ENCODE data around the gene ADAM29. TPM values are rescaled to one million over a fixed set of nuclear protein-coding genes. Genes with fewer than 3 reads are reported as not detected.

Gene ADAM29
- total RNA-seq, 3 donors from 2014 or later = not detected

DNA sequence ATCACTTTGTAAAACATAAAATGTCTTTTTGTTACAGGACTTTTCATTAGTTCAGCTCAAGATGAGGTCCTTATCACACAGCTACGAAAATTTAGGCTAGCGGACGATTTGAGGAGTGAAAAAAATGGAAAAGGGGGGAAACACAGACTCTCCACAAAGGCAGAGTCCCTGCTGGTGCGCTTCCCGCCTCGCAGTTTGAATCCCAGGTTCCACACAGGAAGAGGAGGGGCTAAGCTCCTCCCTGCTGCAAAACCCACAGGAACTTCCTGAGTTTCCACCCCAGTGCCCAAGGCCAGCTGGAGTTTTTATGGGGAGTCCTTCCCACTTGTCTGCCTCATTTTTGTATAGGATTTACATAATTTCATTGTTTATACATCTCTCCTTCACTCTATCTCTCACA, 11.2 kb downstream of the ADAM29 start:
- ATAC-seq = no peak
- TF ChIP-seq, protein P1, sequence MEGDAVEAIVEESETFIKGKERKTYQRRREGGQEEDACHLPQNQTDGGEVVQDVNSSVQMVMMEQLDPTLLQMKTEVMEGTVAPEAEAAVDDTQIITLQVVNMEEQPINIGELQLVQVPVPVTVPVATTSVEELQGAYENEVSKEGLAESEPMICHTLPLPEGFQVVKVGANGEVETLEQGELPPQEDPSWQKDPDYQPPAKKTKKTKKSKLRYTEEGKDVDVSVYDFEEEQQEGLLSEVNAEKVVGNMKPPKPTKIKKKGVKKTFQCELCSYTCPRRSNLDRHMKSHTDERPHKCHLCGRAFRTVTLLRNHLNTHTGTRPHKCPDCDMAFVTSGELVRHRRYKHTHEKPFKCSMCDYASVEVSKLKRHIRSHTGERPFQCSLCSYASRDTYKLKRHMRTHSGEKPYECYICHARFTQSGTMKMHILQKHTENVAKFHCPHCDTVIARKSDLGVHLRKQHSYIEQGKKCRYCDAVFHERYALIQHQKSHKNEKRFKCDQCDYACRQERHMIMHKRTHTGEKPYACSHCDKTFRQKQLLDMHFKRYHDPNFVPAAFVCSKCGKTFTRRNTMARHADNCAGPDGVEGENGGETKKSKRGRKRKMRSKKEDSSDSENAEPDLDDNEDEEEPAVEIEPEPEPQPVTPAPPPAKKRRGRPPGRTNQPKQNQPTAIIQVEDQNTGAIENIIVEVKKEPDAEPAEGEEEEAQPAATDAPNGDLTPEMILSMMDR (IDR thresholded peaks at IDR 0.05) = no peak
- H3K4me1 ChIP-seq (ENCODE audit: low read depth) = no peaks in the 10 kb centered on the region
- no peak overlapping the region for H3K4me3 ChIP-seq
- no peaks in the 10 kb centered on the region for H3K36me3 ChIP-seq (ENCODE audit: low read depth)
- peaks cover 8% of the 10 kb centered on the region for H3K9me3 ChIP-seq
- intact Hi-C loops (cut with DNase I, micrococcal nuclease) = no loop called here
- peak in 1 of 3 donors; percentile 24 for DNase-seq

DNA sequence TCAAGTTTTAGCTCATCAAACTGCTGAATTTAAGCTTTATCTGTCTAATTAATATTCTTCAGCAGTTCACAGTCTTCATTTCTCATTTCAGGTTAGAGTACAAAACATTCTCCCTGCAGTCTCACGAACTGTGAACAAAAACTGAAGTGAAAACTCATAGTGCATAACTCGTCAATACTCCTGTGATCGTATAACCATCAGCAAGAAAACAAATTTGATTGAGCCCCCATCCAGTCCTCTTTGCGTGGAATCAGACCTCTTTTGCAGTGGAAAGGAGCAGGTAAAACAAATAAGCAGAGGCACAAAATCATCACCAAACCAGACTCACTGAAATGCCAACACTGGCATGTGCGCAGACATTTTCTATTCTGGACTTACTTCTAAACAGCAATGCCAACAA, 12.7 kb downstream of the ADAM29 start:
- no peaks in the 10 kb centered on the region for H3K36me3 ChIP-seq (ENCODE audit: low read depth)
- no peak overlapping the region for H3K4me3 ChIP-seq
- ATAC-seq (no peak), DNase-seq (no peak)
- intact Hi-C loops (cut with DNase I, micrococcal nuclease) = no loop called here
- TF ChIP-seq, protein P1 (IDR thresholded peaks at IDR 0.05) = no peak
- H3K4me1 ChIP-seq (ENCODE audit: low read depth) = no peaks in the 10 kb centered on the region
- H3K9me3 ChIP-seq = peaks cover 8% of the 10 kb centered on the region

DNA sequence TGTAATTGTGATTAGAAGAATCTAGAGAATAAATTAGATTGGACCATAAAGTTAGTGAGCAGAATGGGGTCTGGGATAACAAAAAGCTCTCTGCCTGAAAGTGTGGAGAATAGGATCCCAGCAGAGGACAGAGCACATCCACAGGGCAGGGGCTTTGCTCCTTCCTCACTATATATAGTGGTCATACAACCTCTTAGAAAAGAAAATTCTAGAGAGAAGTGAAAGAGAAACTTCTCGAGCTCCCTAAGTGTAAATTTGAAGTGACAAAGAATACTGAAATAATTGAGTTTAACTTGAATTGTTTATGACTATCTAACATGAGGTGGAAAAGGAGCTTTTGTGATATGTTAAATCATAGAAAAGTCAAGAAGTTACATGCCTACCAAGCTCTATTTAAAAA, 14.9 kb downstream of the ADAM29 start:
- TF ChIP-seq, protein P1 (IDR thresholded peaks at IDR 0.05) = no peak
- DNase-seq (no peak), ATAC-seq (no peak)
- intact Hi-C loops (cut with DNase I, micrococcal nuclease) = no loop called here
- H3K4me1 ChIP-seq (ENCODE audit: low read depth) = no peaks in the 10 kb centered on the region
- peaks cover 18% of the 10 kb centered on the region for H3K9me3 ChIP-seq
- H3K36me3 ChIP-seq (ENCODE audit: low read depth) = no peaks in the 10 kb centered on the region
- no peak overlapping the region for H3K4me3 ChIP-seq

DNA sequence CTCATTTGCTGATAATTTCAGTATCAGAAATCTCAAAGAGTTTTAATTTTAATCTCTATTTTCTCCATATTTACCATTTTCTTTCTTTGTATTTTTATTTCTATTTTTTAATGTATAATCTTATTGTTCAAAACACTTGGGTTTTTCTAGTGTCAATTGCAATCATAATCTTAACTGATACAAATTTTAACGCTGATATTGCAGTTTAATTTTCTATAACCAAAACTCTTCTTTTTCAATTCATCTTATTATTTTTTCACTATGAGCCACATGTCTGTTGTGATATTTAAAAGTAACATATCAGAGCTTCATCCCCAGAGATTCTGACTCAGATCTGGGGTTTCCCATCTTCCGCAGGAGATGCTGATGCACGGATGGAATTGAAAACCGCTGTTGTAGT, 16.2 kb downstream of the ADAM29 start:
- Histone ChIP-seq H3K9me3 (peaks cover 20% of the 10 kb centered on the region), H3K4me1 (ENCODE audit: low read depth) (no peaks in the 10 kb centered on the region), H3K36me3 (ENCODE audit: low read depth) (no peaks in the 10 kb centered on the region), H3K4me3 (no peak overlapping the region)
- DNase-seq = no peak
- no peak for ATAC-seq
- TF ChIP-seq, protein P1 (IDR thresholded peaks at IDR 0.05) = no peak
- intact Hi-C loops (cut with DNase I, micrococcal nuclease) = no loop called here

DNA sequence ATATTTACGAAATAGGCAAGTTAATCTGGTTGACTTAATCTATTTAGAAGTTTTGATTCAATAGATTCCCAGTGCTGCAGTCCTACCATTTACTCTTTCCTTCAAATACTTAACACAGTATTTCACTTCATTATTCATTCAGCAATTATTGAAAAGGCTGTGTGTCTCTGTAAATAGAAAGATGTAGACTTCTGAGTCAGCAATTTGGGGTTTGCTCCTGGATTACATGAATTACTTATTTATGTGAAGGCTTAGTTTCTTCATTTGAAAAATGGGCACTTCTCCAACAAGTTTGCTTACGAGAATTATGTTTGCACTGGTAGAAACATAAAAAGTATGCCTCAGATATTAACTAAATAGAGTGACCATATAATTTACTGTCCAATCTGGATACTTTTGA, 17.4 kb downstream of the ADAM29 start:
- TF ChIP-seq, protein P1 (IDR thresholded peaks at IDR 0.05) = no peak
- Histone ChIP-seq H3K9me3 (peaks cover 22% of the 10 kb centered on the region), H3K36me3 (ENCODE audit: low read depth) (no peaks in the 10 kb centered on the region), H3K4me3 (no peak overlapping the region), H3K4me1 (ENCODE audit: low read depth) (no peaks in the 10 kb centered on the region)
- ATAC-seq = no peak
- no peak for DNase-seq
- intact Hi-C loops (cut with DNase I, micrococcal nuclease) = no loop called here

DNA sequence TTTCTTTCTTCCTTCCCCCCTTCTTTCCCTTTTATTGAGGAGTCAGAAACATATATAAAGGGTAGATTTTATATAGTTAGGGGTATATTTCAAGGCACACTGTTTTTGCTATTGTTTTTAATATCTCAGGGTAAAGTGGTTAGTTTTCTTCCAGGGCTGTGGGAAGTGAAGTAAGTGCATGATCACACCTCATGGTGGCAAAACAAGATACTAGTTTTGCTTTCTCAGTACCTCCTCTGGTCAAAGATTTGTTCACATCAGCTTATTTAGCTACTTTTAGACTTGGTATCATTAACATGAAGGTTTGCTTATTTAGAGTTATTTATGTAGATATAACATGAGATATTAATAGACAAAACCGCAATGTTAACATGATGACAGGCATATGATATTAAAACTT, 21.8 kb downstream of the ADAM29 start:
- intact Hi-C loops (cut with DNase I, micrococcal nuclease) = no loop called here
- Histone ChIP-seq H3K4me1 (ENCODE audit: low read depth) (no peaks in the 10 kb centered on the region), H3K36me3 (ENCODE audit: low read depth) (no peaks in the 10 kb centered on the region), H3K4me3 (no peak overlapping the region), H3K9me3 (peaks cover 42% of the 10 kb centered on the region)
- TF ChIP-seq, protein P1 (IDR thresholded peaks at IDR 0.05) = no peak
- ATAC-seq (no peak), DNase-seq (no peak)
